K562 treated with DMSO at 1 percent for 48 hours (cell line): ENCODE results near the gene IGLL1. TPM values are rescaled to one million over a fixed set of nuclear protein-coding genes. Genes with fewer than 3 reads are reported as not detected.

Source experiments
- total RNA-seq: library from RNA; unstranded; fragments of 300-600 nt; gene quantifications from 2 replicates; pipeline ENCODE4 v1.2.3, GENCODE V29; 2022; ENCODE audit warnings: low replicate concordance; ENCODE audit errors: extremely low read depth

The IGLL1 gene
- total RNA-seq = not detected in 2 replicates

GRCh38 chr22:23579870-23580575 is at the start of gene IGLL1:
Gene IGLL1, minus strand, starts transcription at chr22:23580290. Its CDS starts 100 bp downstream, at chr22:23580190.

Other genes starting within 250 kb of the IGLL1 start
- gene DRICH1, start 52.0 kb upstream of the IGLL1 start, total RNA-seq = not detected in 2 replicates
- gene RGL4, start 110.7 kb upstream of the IGLL1 start, total RNA-seq = not detected in 2 replicates
- not detected in 2 replicates for gene ZNF70, start 170.8 kb upstream of the IGLL1 start, total RNA-seq
- gene VPREB3, start 174.1 kb upstream of the IGLL1 start, total RNA-seq = not detected in 2 replicates
- gene C22orf15, start 182.7 kb upstream of the IGLL1 start, total RNA-seq = not detected in 2 replicates
- not detected in 2 replicates for gene CHCHD10, start 187.7 kb upstream of the IGLL1 start, total RNA-seq
- not detected in 2 replicates for gene MMP11, start 192.6 kb upstream of the IGLL1 start, total RNA-seq
- gene SMARCB1, start 206.7 kb upstream of the IGLL1 start, total RNA-seq = not detected in 2 replicates